ENCODE data around the gene WNT8A. TPM values are rescaled to one million over a fixed set of nuclear protein-coding genes. Genes with fewer than 3 reads are reported as not detected.

Gene WNT8A
- total RNA-seq, 1 experiment from 2014 or later: not detected

DNA sequence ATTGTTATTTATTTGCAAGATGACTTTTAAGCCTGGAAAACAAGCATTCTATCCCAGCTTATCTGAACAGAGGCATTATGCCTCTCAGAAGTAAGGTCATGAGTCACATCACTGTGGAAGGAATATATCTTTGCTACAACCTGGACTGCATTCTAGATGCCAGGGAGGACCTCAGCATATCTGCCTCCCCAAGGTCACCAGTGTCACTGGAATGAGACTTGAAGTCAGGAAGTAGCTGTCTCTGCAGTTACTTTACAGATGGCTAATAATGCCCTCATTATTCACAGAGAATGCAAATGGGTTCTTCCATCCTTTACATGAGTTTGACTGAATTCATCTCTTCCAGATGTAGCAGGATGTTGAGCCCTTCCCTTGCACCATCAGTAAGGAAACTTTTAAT lies 46.6 kb upstream of the WNT8A start:
- H3K27ac ChIP-seq (ENCODE audit: low read length): no peak overlapping the region
- DNase-seq (ENCODE audit: low read depth, low spot score) (no peak), ATAC-seq (no peak)
- POLR2A ChIA-PET: no interaction called here
- H3K4me3 ChIP-seq (ENCODE audit: low read depth in 2 of 2, low read length in 2 of 2): no peak overlapping the region
- H3K9me3 ChIP-seq (ENCODE audit: control insufficient read depth, insufficient read depth, low read depth, low read length): no peaks in the 10 kb centered on the region
- intact Hi-C loops (cut with micrococcal nuclease; ENCODE audit: unreplicated experiment): no loop called here
- TF ChIP-seq, protein P1, sequence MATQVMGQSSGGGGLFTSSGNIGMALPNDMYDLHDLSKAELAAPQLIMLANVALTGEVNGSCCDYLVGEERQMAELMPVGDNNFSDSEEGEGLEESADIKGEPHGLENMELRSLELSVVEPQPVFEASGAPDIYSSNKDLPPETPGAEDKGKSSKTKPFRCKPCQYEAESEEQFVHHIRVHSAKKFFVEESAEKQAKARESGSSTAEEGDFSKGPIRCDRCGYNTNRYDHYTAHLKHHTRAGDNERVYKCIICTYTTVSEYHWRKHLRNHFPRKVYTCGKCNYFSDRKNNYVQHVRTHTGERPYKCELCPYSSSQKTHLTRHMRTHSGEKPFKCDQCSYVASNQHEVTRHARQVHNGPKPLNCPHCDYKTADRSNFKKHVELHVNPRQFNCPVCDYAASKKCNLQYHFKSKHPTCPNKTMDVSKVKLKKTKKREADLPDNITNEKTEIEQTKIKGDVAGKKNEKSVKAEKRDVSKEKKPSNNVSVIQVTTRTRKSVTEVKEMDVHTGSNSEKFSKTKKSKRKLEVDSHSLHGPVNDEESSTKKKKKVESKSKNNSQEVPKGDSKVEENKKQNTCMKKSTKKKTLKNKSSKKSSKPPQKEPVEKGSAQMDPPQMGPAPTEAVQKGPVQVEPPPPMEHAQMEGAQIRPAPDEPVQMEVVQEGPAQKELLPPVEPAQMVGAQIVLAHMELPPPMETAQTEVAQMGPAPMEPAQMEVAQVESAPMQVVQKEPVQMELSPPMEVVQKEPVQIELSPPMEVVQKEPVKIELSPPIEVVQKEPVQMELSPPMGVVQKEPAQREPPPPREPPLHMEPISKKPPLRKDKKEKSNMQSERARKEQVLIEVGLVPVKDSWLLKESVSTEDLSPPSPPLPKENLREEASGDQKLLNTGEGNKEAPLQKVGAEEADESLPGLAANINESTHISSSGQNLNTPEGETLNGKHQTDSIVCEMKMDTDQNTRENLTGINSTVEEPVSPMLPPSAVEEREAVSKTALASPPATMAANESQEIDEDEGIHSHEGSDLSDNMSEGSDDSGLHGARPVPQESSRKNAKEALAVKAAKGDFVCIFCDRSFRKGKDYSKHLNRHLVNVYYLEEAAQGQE (IDR thresholded peaks at IDR 0.05; ENCODE audit: insufficient read depth in 1 of 2, low read depth in 2 of 2, low read length in 1 of 2): no peak
- TF ChIP-seq TCF7L2 (IDR thresholded peaks at IDR 0.05; ENCODE audit: low read depth, low read length) (no peak), SIN3A (IDR thresholded peaks at IDR 0.05; ENCODE audit: borderline replicate concordance, insufficient read depth, low read depth, low read length) (no peak), POLR2AphosphoS5 (IDR thresholded peaks at IDR 0.05; ENCODE audit: low read depth, low read length) (no peak)
- TF ChIP-seq, protein P2, sequence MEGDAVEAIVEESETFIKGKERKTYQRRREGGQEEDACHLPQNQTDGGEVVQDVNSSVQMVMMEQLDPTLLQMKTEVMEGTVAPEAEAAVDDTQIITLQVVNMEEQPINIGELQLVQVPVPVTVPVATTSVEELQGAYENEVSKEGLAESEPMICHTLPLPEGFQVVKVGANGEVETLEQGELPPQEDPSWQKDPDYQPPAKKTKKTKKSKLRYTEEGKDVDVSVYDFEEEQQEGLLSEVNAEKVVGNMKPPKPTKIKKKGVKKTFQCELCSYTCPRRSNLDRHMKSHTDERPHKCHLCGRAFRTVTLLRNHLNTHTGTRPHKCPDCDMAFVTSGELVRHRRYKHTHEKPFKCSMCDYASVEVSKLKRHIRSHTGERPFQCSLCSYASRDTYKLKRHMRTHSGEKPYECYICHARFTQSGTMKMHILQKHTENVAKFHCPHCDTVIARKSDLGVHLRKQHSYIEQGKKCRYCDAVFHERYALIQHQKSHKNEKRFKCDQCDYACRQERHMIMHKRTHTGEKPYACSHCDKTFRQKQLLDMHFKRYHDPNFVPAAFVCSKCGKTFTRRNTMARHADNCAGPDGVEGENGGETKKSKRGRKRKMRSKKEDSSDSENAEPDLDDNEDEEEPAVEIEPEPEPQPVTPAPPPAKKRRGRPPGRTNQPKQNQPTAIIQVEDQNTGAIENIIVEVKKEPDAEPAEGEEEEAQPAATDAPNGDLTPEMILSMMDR (IDR thresholded peaks at IDR 0.05): no peak
- no peaks in the 10 kb centered on the region; the same call in 1 of the 2 replicates for H3K36me3 ChIP-seq (ENCODE audit: control insufficient read depth, insufficient read depth, low read length)
- peaks cover 8% of the 10 kb centered on the region; the same call in 1 of the 2 replicates for H3K4me1 ChIP-seq (ENCODE audit: control insufficient read depth, insufficient read depth, low read length)
- in situ Hi-C loops (cut with HindIII; ENCODE audit: low pct_unique_long_range_greater_than_20kb, low sequenced_read_pairs): no loop called here
- no peaks in the 10 kb centered on the region for H3K27me3 ChIP-seq (ENCODE audit: control insufficient read depth, insufficient read depth, low read length)
- CTCF ChIA-PET: interaction anchor here (1.3 kb wide), 1 partner anchor 14 kb away, joined by 3 read pairs; no protein-coding TSS in a partner anchor
- BruUV-seq (replicated peaks): no TSS peak

DNA sequence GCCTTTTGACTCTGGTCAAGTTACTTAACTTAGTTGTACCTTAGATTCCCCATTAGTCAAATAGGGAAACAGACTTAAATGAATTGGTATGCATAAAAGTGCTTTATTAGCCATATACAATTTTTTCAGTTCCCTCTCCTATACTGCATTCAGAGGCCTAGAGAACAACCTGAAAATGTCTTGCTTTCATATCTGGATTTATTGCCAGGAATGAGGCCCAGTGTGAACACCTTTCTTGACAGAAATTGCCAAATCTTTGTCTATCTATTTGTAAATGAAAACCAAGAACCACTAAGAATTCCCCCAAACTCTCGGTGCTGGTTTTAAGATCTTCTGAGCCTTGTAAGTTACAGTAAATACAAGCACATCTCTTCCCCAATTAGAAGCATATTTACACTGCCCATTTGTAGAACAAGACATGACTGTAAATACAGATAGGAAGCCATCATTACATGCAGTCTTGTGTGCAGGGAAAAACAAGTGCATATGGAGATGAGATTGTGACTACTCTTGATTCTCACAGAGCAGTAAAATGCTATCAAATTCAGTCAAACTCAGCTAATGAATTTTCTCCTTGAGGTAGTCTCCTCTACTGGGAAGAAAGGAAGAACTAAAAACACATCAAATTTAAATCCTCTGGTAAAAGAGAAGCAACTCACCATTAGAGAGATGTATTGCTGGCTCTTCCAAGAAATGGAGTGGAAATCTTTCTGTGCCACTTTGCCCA lies 45.8 kb upstream of the WNT8A start:
- CTCF ChIA-PET: no interaction called here
- BruUV-seq (replicated peaks): no TSS peak

More for the DNA sequence above, 45.8 kb upstream of the WNT8A start:
- H3K36me3 ChIP-seq (ENCODE audit: control insufficient read depth, insufficient read depth, low read length): no peaks in the 10 kb centered on the region; the same call in 1 of the 2 replicates
- POLR2A ChIA-PET: no interaction called here
- no peak overlapping the region for H3K27ac ChIP-seq (ENCODE audit: low read length)
- TF ChIP-seq TCF7L2 (IDR thresholded peaks at IDR 0.05; ENCODE audit: low read depth, low read length): no peak
- TF ChIP-seq, protein P2 (IDR thresholded peaks at IDR 0.05): no peak
- TF ChIP-seq POLR2AphosphoS5 (IDR thresholded peaks at IDR 0.05; ENCODE audit: low read depth, low read length): no peak
- no peak for TF ChIP-seq SIN3A (IDR thresholded peaks at IDR 0.05; ENCODE audit: borderline replicate concordance, insufficient read depth, low read depth, low read length)
- TF ChIP-seq, protein P1 (IDR thresholded peaks at IDR 0.05; ENCODE audit: insufficient read depth in 1 of 2, low read depth in 2 of 2, low read length in 1 of 2): no peak
- no peaks in the 10 kb centered on the region for H3K9me3 ChIP-seq (ENCODE audit: control insufficient read depth, insufficient read depth, low read depth, low read length)
- intact Hi-C loops (cut with micrococcal nuclease; ENCODE audit: unreplicated experiment): no loop called here
- ATAC-seq: no peak
- H3K4me1 ChIP-seq (ENCODE audit: control insufficient read depth, insufficient read depth, low read length): peaks cover 8% of the 10 kb centered on the region; the same call in 1 of the 2 replicates
- no peak overlapping the region for H3K4me3 ChIP-seq (ENCODE audit: low read depth in 2 of 2, low read length in 2 of 2)
- H3K27me3 ChIP-seq (ENCODE audit: control insufficient read depth, insufficient read depth, low read length): no peaks in the 10 kb centered on the region
- in situ Hi-C loops (cut with HindIII; ENCODE audit: low pct_unique_long_range_greater_than_20kb, low sequenced_read_pairs): no loop called here
- DNase-seq (ENCODE audit: low read depth, low spot score): no peak
